ENCODE measurements around the gene SHC2. TPM values are rescaled to one million over a fixed set of nuclear protein-coding genes. Genes with fewer than 3 reads are reported as not detected.
"Not testable (repeated sequence)": the region's sequence is repeated elsewhere in the genome, so short reads cannot be mapped to it uniquely, and the experiment has no call there.

The SHC2 gene
- total RNA-seq, 2 experiments from 2014 or later, result 0.21 TPM; not detected in 1

DNA sequence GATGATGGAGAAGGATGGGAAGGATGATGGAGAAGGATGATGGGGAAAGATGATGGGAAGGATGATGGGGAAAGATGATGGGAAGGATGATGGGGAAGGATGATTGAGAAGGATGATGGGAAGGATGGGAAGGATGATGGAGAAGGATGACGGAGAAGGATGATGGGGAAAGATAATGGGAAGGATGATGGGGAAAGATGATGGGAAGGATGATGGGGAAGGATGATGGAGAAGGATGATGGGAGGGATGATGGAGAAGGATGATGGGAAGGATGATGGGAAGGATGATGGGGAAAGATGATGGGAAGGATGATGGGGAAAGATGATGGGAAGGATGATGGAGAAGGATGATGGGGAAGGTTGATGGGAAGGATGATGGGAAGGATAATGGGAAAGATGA, 66.0 kb downstream of the SHC2 start:
- ATAC-seq; H3K36me3 Mint-ChIP-seq (ENCODE audit: low read depth); DNase-seq; CTCF ChIA-PET; POLR2A ChIA-PET; H3K27me3 Mint-ChIP-seq; intact Hi-C loops (cut with DNase I, micrococcal nuclease); H3K4me3 Mint-ChIP-seq; H3K4me1 Mint-ChIP-seq; H3K27ac Mint-ChIP-seq: not testable (repeated sequence)
- H3K9me3 Mint-ChIP-seq (ENCODE audit: low read depth), result peaks cover 13% of the 10 kb centered on the region

DNA sequence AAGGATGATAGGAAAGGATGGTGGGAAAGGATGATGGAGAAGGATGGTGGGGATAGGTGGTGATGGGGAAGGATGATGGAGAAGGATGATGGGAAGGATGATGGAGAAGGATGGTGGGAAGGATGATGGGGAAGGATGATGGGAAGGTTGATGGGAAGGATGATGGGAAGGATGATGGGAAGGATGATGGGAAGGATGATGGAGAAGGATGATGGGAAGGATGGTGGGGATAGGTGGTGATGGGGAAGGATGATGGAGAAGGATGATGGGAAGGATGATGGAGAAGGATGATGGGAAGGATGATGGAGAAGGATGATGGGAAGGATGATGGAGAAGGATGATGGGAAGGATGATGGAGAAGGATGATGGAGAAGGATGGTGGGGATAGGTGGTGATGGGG, 67.3 kb downstream of the SHC2 start:
- intact Hi-C loops (cut with DNase I, micrococcal nuclease); H3K27me3 Mint-ChIP-seq; ATAC-seq; DNase-seq; H3K4me1 Mint-ChIP-seq; POLR2A ChIA-PET; H3K36me3 Mint-ChIP-seq (ENCODE audit: low read depth); CTCF ChIA-PET: not testable (repeated sequence)
- Mint-ChIP-seq H3K27ac (peak overlapping the region; percentile 19), H3K9me3 (ENCODE audit: low read depth) (peaks cover 13% of the 10 kb centered on the region), H3K4me3 (peak overlapping the region; percentile 18)

DNA sequence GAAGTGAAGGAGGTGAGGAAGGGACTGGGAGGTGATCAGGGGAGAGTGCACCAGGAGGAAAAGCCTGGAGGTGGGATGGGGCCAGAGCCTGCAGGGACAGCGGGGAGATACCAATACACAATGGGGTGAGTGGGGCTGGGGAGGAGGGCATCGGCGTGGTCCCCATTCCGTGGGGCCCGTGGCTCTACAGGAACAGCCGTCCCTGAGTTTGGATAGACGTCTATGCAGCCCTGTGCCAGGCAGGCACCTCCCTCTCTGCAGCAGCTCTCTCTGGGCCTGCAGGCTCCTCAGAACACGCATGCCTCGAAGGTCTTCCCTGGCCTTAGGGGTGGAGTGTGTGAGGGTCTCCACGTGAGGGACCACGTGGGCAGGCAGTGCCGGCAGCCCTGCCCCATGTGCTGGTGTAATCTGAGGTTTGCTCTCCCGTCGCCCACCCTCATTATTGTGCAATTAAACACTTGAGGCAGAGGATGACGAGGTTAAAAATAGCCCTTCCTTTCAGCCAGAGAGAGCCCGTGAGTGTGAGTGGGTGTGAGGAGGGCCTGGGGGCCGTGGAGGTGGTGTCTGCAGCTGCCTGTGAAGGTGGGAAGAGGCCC, 68.4 kb downstream of the SHC2 start:
- H3K27me3 Mint-ChIP-seq, result peaks cover 4% of the 10 kb centered on the region
- intact Hi-C loops (cut with DNase I, micrococcal nuclease), result loop anchor here in 1 of 2 experiments (1.0 kb wide), 1 partner anchor 88 kb away; no protein-coding TSS in a partner anchor
- ATAC-seq, result no peak
- H3K4me3 Mint-ChIP-seq, result no peak overlapping the region
- ChIA-PET CTCF (no interaction called here), POLR2A (no interaction called here)
- DNase-seq, result no peak
- no peaks in the 10 kb centered on the region for H3K4me1 Mint-ChIP-seq
- H3K27ac Mint-ChIP-seq, result no peak overlapping the region
- no peaks in the 10 kb centered on the region for H3K36me3 Mint-ChIP-seq (ENCODE audit: low read depth)
- H3K9me3 Mint-ChIP-seq (ENCODE audit: low read depth), result peaks cover 13% of the 10 kb centered on the region

DNA sequence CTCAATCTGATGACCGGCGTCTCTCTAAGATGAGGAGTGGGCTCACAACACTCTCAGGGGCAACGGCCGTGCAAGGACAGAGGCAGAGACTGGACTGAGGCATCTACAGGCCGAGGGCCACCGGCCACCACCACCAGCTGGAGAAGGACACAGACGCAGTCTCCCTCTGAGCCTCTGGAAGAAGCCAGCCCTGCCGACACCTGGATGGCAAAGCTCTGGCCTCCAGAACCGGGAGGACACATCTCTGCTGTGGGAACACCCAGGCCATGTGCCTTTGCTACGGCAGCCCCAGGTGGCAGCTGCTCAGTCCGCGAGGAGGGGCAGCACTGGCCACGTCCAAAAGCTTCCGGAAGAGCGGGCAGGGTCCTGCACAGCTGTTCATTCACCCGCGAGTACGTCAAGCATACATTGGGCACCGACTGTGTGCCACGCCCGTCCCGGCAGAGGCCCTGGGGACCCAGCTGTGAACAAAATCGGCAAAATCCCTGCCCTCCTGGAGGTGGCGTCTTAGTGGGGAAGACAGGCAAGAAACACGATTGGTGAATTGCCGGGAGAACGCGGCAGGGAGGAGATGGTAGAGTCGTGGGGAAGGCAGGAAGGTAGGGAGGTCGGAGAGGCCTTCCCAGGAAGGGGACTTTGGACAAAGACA, 69.0 kb downstream of the SHC2 start:
- Mint-ChIP-seq H3K27ac (no peak overlapping the region), H3K9me3 (ENCODE audit: low read depth) (peaks cover 13% of the 10 kb centered on the region)

GRCh38 chr19:391207-391557, 69.7 kb downstream of the SHC2 start:
- Mint-ChIP-seq H3K36me3 (ENCODE audit: low read depth) (no peaks in the 10 kb centered on the region), H3K9me3 (ENCODE audit: low read depth) (peaks cover 13% of the 10 kb centered on the region), H3K4me3 (no peak overlapping the region), H3K4me1 (no peaks in the 10 kb centered on the region), H3K27ac (no peak overlapping the region), H3K27me3 (peaks cover 9% of the 10 kb centered on the region)
- DNase-seq, result peak; percentile 47
- ATAC-seq, result peak; percentile 83
- POLR2A ChIA-PET, result no interaction called here
- intact Hi-C loops (cut with DNase I, micrococcal nuclease), result no loop called here
- CTCF ChIA-PET, result no interaction called here

More for the DNA sequence above, 69.0 kb downstream of the SHC2 start:
- DNase-seq, result no peak
- no peaks in the 10 kb centered on the region for H3K36me3 Mint-ChIP-seq (ENCODE audit: low read depth)
- H3K4me3 Mint-ChIP-seq, result no peak overlapping the region
- intact Hi-C loops (cut with DNase I, micrococcal nuclease), result loop anchor here in 1 of 2 experiments (1.0 kb wide), 1 partner anchor 88 kb away; no protein-coding TSS in a partner anchor
- ChIA-PET POLR2A (no interaction called here), CTCF (no interaction called here)
- H3K27me3 Mint-ChIP-seq, result peaks cover 5% of the 10 kb centered on the region
- no peaks in the 10 kb centered on the region for H3K4me1 Mint-ChIP-seq
- no peak for ATAC-seq

- peaks cover 11% of the 10 kb centered on the region for H3K9me3 Mint-ChIP-seq (ENCODE audit: low read depth)
- intact Hi-C loops (cut with DNase I, micrococcal nuclease), result no loop called here
- no peak overlapping the region for H3K4me3 Mint-ChIP-seq
- no peak overlapping the region for H3K27ac Mint-ChIP-seq
- CTCF ChIA-PET, result no interaction called here
- H3K27me3 Mint-ChIP-seq, result peaks cover 15% of the 10 kb centered on the region
- H3K36me3 Mint-ChIP-seq (ENCODE audit: low read depth), result no peaks in the 10 kb centered on the region
- DNase-seq (no peak), ATAC-seq (peak; percentile 11)
- no peaks in the 10 kb centered on the region for H3K4me1 Mint-ChIP-seq
- POLR2A ChIA-PET, result no interaction called here
Measured at GRCh38 chr19:390386-391206, 70.2 kb downstream of the SHC2 start.

- no peak overlapping the region for H3K4me3 Mint-ChIP-seq
- no peaks in the 10 kb centered on the region for H3K36me3 Mint-ChIP-seq (ENCODE audit: low read depth)
- H3K4me1 Mint-ChIP-seq, result no peaks in the 10 kb centered on the region
- ChIA-PET POLR2A (no interaction called here), CTCF (no interaction called here)
- no peak overlapping the region for H3K27ac Mint-ChIP-seq
- peaks cover 7% of the 10 kb centered on the region for H3K9me3 Mint-ChIP-seq (ENCODE audit: low read depth)
- H3K27me3 Mint-ChIP-seq, result peaks cover 19% of the 10 kb centered on the region
- intact Hi-C loops (cut with DNase I, micrococcal nuclease), result loop anchor here in 1 of 2 experiments (10.0 kb wide), 1 partner anchor 95 kb away; no protein-coding TSS in a partner anchor
- DNase-seq (no peak), ATAC-seq (no peak)
Measured at GRCh38 chr19:389935-390289, 70.9 kb downstream of the SHC2 start.

- intact Hi-C loops (cut with DNase I, micrococcal nuclease), result loop anchor here in 1 of 2 experiments (10.0 kb wide), 1 partner anchor 95 kb away; no protein-coding TSS in a partner anchor
- no peak for DNase-seq
Measured at GRCh38 chr19:389255-389934, 71.4 kb downstream of the SHC2 start.

GRCh38 chr19:388691-389090, 72.1 kb downstream of the SHC2 start:
- no peak for DNase-seq
- CTCF ChIA-PET, result no interaction called here
- Mint-ChIP-seq H3K4me3 (no peak overlapping the region), H3K9me3 (ENCODE audit: low read depth) (peaks cover 5% of the 10 kb centered on the region), H3K4me1 (peaks cover 10% of the 10 kb centered on the region), H3K27ac (no peak overlapping the region), H3K36me3 (ENCODE audit: low read depth) (no peaks in the 10 kb centered on the region), H3K27me3 (peaks cover 25% of the 10 kb centered on the region)
- no peak for ATAC-seq
- POLR2A ChIA-PET, result no interaction called here
- intact Hi-C loops (cut with DNase I, micrococcal nuclease), result loop anchor here in 1 of 2 experiments (10.0 kb wide), 1 partner anchor 96 kb away; no protein-coding TSS in a partner anchor

More at GRCh38 chr19:389255-389934, 71.4 kb downstream of the SHC2 start:
- Mint-ChIP-seq H3K27me3 (peaks cover 23% of the 10 kb centered on the region), H3K27ac (no peak overlapping the region), H3K4me3 (no peak overlapping the region), H3K4me1 (peaks cover 3% of the 10 kb centered on the region), H3K36me3 (ENCODE audit: low read depth) (no peaks in the 10 kb centered on the region), H3K9me3 (ENCODE audit: low read depth) (peaks cover 5% of the 10 kb centered on the region)
- ChIA-PET POLR2A (no interaction called here), CTCF (no interaction called here)
- ATAC-seq, result peak; percentile 18

DNA sequence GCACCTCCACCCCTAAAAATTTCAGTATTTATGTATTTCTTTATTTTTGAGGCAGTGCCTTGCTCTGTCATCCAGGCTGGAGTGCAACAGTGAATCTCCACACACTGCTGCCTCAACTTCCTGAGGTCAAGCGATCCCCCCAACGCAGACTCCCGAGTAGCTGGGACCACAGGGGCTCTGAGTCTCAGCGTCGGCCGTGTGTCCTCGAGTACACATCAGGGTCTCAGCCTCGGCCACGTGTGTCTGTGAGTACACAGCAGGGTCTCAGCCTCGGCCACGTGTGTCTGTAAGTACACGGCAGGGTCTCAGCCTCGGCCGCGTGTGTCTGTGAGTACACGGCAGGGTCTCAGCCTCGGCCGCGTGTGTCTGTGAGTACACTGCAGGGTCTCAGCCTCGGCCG, 73.1 kb downstream of the SHC2 start:
- Mint-ChIP-seq H3K27ac (no peak overlapping the region), H3K27me3 (peaks cover 31% of the 10 kb centered on the region), H3K4me3 (no peak overlapping the region), H3K9me3 (ENCODE audit: low read depth) (no peaks in the 10 kb centered on the region), H3K36me3 (ENCODE audit: low read depth) (no peaks in the 10 kb centered on the region), H3K4me1 (peaks cover 19% of the 10 kb centered on the region)
- intact Hi-C loops (cut with DNase I, micrococcal nuclease), result loop anchor here in 1 of 2 experiments (10.0 kb wide), 1 partner anchor 97 kb away; no protein-coding TSS in a partner anchor
- ChIA-PET CTCF (no interaction called here), POLR2A (no interaction called here)
- DNase-seq (no peak), ATAC-seq (no peak)

GRCh38 chr19:386632-387301, 74.1 kb downstream of the SHC2 start:
- H3K27ac Mint-ChIP-seq; H3K4me3 Mint-ChIP-seq; ATAC-seq; H3K36me3 Mint-ChIP-seq (ENCODE audit: low read depth); DNase-seq; H3K9me3 Mint-ChIP-seq (ENCODE audit: low read depth); POLR2A ChIA-PET; CTCF ChIA-PET: not testable (repeated sequence)
- H3K27me3 Mint-ChIP-seq, result peaks cover 33% of the 10 kb centered on the region
- H3K4me1 Mint-ChIP-seq, result peaks cover 25% of the 10 kb centered on the region
- intact Hi-C loops (cut with DNase I, micrococcal nuclease), result loop anchor here in 1 of 2 experiments (10.0 kb wide), 1 partner anchor 98 kb away; no protein-coding TSS in a partner anchor
